GM21717 (cell line): Measurements from ENCODE around the gene DPYSL5.

ENCODE experiments used
- ATAC-seq: cut with Tn5 transposase; IDR thresholded peaks from one replicate; pipeline ENCODE4 v1.9.1; 2021; ENCODE audit warnings: mild to moderate bottlenecking, moderate library complexity; ENCODE audit not compliant: unreplicated experiment

Gene DPYSL5

GRCh38 chr2:26982102-26982742 lies 134.3 kb downstream of the DPYSL5 start:
- ATAC-seq = no peak

- no peak for ATAC-seq
These were observed 135.8 kb downstream of the DPYSL5 start for GRCh38 chr2:26983746-26984145.

- no peak for ATAC-seq
These were observed 137.9 kb downstream of the DPYSL5 start for GRCh38 chr2:26985807-26986206.

DNA sequence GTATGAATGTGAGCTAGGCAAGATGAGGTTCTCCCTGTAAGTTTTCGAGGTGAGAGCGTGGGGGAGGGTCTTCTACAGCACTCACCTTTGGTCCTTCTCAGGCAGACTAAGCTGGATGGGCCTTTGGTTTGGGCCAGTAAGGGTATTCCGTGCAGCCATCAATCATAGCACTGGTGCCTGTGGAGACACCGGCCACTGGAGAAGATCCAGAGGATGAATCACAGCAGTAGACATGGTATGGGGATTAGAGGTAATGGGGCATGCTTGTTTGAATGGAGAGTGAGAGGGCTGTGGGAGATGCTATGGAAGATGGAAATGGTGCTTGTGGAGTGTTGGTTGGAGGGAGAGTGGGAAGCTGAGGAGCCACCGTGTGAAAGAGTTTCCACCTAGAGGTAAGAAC lies 138.6 kb downstream of the DPYSL5 start:
- ATAC-seq = no peak

- no peak for ATAC-seq
These were observed 140.3 kb downstream of the DPYSL5 start for GRCh38 chr2:26988058-26988860.

GRCh38 chr2:26989156-26989555 lies 141.2 kb downstream of the DPYSL5 start:
- no peak for ATAC-seq

GRCh38 chr2:26991717-26992116 lies 143.8 kb downstream of the DPYSL5 start:
- ATAC-seq = no peak

- no peak for ATAC-seq
These were observed 145.8 kb downstream of the DPYSL5 start for GRCh38 chr2:26993768-26994167.

DNA sequence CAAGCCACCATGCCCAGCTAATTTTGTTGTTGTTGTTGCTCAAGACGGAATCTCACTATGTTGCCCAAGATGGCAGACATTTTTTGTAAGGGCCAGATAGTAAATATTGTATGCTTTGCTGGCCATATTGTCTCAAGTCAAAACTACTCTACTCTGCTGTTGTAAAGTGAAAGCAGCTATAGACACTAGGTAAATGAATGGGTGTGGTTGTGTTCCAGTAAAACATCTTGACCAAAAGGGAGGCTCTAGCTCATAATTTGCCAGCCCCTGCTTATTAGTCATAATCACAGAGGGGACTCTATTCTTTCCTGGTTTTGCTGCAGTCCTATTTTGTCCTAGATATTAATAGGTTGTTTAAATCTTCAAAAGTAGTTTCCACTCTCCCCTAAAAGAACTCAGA lies 147.1 kb downstream of the DPYSL5 start:
- ATAC-seq = no peak

DNA sequence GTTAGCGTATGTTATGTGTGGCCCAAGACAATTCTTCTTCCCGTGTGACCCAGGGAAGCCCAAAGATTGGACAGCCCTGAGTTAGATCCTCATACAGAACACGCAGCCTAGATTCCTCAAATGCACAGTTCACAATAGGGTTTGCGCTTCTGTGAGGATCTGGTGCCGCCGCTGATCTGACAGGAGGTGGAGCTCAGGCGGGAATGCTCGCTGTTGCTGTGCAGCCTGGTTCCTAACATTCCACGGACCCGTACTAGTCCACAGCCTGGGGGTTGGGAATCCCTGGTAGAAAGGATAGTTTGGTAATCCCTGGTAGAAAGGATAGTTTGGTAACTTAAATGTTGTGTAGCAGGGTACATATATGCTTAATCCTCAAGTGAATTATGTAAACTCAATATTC lies 149.5 kb downstream of the DPYSL5 start:
- no peak for ATAC-seq

GRCh38 chr2:26998323-26998722 lies 150.4 kb downstream of the DPYSL5 start:
- no peak for ATAC-seq
